Stimulated activated CD8-positive, alpha-beta memory T cell treated with anti-CD3 and anti-CD28 coated beads, Interleukin-4, amount 100 ng/mL, for 48 hours (primary cell): ENCODE data around the gene SH3GLB2.
"Not testable (repeated sequence)": the region's sequence is repeated elsewhere in the genome, so short reads cannot be mapped to it uniquely, and the experiment has no call there.

ENCODE experiments used
- DNase-seq: peaks from one replicate; pipeline ENCODE4 v3.0.0-alpha.2; 2020

The SH3GLB2 gene

DNA sequence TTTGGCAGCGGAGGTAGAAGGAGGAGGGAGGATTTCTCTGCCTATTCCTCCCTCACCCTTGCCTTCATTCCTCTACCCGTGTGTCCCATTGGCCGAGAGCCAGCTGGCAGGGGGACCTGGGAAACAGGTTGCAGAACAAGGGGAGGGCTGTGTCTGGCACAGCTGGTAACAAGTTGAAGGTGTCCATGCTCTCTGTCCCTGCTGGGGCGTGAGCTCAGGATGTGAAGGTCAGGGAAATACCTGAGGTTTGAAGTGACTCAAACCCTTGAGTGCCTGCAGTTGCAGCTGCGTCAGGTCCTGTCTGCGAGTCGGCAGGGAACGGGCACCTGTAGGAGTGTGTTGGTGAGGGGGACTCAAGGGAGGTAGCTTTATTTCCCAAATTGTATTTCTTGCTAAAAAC is 24.5 kb upstream of the SH3GLB2 start:
- DNase-seq = no peak

DNA sequence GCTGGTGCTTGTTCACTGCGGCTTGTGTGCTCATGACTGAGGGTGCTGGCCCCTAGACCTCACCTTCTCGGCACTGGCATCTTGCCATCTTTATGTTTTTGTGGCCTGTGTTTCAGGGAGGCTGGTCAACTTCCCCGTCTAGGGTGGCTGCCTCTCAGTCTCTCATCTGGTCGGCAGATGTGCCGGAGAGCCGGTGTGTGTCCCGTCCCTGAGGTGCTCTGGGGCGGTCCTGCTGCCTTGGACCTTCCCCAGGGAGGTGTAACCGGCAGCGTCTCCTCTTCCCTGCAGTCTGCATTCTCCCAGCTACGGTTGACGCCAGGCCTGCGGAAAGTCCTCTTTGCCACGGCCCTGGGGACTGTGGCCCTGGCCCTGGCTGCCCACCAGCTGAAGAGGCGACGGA is 13.9 kb upstream of the SH3GLB2 start:
- no peak for DNase-seq

DNA sequence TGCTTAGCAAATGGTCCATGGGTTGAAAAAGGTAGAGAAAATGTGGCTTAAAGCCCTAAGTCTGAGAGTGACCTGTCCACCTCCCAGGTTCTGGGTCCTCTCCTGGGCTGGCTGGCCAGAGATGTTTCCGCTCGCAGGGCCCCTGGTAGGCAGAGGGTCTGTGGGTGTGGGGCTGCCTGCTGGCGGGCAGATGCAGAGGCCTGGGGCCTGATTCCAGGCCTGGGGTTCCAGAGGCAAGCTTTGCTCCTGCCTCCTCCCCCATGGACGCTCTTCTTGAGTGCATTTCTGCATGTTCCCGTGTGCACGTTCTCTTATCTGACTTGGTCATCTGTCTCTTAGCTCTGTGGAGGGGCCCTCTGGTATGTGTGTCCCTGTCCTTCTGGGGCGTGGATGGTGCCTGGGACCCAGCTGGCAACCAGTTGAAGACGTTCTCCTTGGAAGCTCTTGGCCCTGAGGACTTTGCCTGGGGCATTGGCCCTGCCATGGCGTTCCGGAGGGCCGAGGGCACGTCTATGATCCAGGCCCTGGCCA is 12.0 kb upstream of the SH3GLB2 start:
- DNase-seq = no peak

DNA sequence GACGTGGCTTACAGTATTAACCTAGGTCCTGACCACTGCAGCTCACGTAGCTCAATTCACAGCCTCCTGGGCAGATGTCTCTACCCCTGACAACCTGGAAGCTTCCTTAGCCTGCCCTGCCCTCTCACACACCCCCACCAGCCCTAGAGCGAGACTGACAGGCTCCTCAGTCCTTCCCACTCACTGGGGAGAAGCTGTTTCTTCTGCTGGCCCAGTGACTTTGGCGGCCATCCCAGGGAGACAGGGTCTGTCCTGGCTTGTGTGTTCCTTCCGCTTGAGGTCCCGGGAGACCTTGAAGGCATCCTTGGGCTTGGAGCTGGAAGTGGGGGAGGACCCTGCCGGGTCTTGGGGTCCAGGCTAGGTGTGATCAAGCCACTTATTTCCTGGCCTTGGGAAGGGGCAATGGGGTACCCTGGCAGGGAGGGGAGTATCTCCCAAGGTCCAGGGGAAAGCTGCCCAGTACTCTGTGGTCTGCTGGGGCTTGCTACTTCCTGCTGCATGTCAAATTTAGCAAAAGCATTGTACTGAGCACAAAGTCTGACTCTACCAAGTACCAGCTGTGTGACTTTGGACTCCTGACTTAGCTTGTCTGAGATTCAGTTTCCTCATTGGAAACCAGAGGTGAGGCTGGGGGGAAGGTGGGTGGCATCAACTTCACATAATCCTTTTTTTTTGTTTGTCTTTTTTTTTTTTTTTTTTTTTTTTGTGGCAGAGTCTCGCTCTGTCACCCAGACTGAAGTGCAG is 10.2 kb upstream of the SH3GLB2 start:
- DNase-seq = no peak

DNA sequence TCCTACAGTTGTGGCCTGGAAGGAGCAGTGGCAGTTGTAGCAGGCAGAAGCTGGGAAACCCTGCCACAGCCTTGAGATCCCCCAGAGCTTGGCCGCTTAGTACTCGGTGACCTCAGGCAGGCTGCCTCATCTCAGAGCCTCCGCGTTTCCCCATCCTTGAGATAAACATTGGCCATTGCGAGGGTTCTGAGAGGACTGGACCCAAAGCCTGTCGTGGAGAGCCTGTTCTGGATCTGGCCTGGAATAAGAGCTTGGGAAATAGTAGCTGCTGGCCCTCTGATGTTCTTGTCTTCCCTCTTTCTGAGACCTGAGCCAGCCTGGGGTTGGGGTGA is 9.6 kb upstream of the SH3GLB2 start:
- no peak for DNase-seq

DNA sequence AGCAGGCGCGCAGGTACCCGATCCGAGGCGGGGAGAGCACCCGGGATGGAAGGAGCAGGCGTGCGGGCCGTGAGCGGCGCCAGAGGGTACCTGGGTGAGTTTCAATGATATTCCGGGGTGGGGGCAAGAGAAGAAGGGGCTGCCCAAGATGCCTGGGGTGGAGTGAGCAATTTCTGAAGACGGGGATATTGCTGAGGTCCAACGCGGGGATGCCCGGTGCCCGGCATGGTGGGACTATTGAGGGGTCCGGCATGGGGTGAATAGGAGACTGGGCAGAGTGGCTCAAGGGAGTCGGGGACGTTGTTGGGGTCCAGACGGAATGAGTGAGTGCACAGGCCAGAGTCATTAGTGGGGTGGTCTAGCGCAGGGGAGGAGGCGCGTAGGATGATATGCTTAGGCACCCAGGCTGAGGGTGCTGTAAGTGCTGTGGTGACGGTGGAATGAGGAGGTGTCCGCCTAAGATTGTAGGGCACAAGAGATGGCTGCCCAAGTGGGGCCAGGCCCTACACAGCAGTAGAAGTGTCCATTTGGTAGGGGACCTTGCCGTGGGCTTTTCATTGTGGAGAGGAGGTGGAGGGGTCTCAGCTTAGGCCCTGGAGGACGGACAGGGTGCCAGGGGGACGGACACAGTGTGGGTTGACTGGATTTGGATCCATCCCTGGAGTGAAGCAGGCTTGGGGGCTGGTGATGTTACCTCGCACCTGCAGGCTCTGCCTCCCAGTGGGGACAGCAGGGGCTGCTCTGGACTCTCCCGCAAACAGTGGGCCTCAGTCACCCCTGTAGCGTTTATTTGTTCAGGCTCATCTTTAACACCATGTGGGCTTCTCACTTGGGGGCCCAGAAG is 9.0 kb upstream of the SH3GLB2 start:
- no peak for DNase-seq

DNA sequence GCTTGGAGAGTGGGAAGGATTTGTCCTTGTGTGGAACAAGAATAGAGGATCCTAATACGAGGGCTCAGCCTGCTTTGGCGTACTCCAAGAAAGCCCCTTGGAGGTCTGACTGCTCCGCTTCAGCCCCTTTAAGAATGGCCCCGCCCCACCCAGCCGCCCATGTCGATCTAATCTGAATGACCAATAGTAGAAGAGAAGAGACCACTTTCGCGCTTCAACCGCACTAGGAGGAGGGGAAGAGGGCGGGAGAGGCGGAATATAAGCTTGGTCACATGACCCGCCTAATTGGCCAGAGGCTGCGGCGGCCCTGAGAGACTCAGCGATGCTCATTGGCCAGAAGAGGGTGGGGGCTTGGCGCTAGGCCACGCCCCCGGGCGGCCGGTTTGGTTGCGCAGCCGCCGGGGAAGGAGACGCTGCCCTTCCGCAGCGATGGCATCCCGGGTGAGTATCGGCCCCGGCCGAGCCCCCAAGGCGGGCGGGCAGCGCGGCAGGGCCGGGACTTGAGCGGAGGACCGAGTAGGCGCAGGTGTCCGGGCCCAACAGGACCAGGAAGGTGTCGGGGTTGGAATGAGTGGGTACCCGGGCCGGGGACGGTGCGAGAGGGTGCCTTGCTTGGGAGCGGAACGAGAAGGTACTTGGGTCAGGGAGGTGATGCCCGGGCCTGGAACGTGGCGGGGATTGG is 8.3 kb upstream of the SH3GLB2 start, which contains the start of gene MIGA2:
MIGA2 (plus strand) TSS at position 386 of the 682 bp plus-strand sequence. CDS start 3,969 bp downstream, outside the sequence.
- DNase-seq = peak; percentile 95

DNA sequence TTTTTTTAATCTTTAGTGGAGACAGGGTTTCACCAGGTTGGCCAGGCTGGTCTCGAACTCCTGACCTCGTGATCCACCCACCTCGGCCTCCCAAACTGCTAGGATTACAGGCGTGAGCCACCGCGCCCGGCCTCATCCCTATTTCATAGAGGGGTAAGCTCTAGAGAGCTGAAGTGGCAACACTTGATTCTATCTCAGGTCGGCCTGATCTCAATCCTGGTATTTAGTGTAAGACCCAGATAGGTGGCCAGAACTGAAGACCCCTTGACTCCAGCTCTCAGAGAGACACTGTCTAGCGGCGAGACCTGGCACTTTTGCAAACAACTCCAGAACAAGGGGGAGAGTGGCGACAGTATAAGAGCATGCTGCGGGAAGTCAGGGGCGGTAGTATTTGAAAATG is 7.7 kb upstream of the SH3GLB2 start:
- DNase-seq = not testable (repeated sequence)

DNA sequence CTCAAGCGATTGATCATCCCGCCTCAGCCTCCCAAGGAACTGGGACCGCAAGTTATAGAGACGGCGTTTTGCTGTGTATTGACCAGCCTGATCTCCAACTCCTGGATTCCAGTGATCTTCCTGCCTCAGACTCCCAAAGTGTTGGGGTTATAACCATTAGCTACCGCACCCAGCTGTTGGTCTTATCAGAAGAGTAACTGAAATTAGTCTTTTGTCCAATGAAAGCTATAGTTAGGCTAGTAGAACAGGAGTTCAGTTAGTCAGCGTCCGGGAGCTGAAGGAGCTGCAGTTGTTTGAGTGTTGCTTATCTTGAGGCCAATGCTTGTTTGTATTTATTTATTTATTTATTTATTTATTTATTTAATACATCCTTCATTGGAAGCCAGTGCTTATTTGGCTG is 5.1 kb upstream of the SH3GLB2 start:
- DNase-seq = no peak

DNA sequence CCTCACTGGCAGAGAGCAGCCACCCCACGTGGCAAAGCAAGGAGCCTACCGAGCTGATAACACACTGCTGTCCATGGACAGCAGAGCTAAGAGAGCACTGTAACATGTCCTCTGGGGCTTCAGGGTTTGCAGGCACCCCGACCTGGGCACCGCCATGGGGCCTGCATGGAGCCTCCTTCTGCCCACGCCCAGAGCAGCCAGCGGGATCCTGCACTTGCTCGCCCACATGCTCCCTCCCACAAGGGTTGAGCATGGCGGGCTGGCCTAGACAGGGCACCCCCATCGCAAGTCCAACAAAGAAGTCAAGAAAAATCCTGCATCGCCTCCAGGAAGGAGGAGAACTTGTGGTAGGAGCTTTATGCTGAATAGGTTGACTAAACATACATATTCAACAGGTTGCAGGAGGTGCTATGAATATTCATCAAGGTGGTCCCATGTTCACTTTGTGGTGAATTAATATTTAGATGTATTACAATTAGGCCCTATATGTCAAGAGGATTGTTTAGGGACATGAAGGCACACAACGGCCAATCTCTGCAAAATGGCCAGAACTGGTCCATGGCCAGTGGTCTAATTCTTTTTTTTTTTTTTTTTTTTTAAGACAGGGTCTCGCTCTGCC is 4.5 kb upstream of the SH3GLB2 start:
- no peak for DNase-seq

DNA sequence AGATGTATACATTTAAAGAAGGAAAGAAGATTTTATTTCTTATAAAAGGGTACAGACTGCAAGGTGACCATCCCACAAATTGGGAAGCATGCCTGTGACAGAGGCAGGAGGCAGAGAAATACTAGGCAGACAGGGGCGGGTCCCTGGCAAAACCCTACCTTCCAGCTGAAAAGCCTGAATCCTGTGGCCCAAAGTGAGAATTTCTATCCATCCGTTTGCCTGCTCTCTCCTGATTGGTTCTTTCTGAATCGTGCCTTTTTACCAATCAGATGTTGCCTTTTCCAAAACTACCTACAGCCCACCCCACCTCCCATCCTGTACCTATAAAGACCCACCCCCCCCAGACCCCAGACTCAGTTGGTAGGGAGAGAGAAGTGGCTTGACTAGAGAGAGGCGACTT is 3.4 kb upstream of the SH3GLB2 start:
- DNase-seq = no peak

DNA sequence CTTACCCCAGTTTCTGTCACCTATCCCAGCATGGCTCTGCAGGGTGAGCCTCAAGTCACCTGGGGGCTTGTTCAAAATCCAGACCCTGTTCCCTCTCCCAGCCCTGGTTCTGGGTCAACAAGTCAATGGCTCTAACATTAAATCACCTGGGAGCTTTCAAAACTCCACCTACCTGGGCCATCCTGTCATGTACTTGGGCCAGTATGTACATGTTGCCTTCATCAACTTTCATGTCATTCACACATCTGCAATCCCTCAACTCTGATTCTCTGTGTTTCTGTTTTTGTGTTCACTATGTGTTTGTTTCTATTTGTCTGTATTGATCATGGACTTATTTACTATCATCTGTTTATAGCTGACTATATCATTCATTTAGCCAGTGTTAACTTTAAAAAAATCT is 2.1 kb upstream of the SH3GLB2 start:
- DNase-seq = no peak

DNA sequence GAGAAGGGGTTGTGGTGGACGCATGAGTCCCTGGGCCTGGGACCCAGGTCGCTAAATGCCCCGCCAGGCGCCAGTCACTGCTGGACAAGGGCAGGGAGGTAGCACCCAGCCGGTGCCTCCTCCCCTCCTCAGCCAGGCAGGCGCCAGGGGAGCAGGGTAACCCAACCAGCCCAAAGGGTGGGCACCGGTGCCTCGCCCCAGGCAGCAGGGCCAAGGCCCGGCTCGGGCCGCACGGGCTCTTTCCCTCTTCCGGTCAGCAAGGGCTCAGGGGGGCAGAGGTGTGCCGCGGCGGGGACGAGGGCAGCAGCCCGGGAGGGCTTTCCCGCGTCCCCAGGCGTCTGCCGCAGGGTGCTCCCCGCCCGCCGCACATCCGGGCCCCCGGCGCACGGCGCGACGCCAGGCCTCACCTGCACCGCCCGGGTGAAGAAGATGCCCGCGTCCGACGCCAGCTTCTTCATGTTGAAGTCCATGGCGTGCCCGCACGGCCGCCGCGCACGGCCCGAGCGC is 393 bp downstream of the SH3GLB2 start:
- no peak for DNase-seq

DNA sequence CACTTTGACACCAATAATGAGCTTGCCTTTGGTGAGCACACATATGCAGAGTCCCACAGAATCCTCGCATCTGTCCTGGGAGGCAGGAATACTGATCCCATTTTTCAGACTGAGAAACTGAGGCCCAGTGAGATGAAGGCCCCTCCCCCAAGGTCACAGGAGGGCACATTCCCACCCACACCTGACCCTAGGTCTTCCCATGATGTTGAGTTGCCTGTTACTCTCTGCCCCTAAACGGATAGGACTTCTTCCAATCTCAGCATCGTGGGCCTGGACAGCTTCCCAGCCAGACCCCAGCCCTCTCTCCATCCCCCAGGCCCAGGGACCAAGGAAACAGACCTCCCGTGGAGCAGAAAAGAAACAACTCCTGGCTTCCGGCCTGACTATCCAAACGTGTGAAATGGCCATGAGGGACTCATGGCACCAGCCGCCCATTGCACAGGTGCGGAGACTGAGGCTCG is 877 bp downstream of the SH3GLB2 start:
- DNase-seq = no peak

DNA sequence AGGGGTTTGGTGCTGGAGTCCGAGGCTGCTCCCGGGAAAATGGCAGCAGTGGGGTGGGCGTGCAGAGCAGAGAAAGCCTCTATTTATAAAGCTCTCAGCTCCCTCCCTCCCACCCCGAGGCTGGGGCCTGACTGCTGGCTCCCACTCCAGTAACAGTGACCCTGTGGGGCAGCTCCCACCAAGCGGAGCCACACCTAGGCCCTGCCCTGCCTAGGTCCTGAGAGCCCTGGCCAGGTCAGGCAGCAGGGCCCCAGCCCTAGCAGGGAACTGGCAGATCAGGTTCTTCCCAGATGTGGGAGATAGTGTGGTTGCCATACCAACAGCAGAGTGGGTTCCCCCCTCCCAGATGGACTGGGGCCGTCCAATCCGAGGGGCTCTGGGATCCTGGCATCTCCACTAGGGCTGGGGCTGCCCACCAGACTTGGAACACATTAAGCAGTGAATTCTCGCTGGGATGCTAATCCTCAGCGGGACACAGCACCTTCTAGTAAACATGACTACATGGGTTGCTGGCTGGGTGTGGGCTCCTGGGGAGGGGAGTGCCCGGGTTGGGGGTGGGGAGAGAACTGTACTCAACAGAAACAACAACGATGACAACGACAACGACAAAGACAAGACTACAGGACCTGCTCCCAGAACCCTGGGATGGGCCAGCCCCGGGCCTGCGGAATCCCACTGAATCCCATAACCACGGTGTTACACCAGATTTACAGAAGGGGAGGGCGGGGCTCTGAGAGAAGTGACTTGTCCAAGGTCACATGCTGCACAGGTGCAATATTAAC is 1.5 kb downstream of the SH3GLB2 start:
- DNase-seq = no peak

DNA sequence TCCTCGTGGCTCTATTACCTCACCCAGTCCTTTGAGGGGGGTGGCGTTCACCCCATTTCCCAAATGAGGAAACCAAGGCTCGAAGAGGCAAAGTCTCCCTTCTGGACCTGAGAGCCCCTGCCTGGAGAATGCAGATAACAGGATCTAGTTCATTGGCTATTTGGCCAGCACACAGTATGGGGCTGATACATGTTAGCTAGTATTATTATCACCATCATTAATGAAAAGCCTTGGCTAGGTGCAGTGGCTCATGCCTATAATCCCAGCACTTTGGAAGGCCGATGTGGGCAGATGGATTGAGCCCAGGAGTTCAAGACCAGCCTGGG is 4.3 kb downstream of the SH3GLB2 start:
- DNase-seq = no peak

DNA sequence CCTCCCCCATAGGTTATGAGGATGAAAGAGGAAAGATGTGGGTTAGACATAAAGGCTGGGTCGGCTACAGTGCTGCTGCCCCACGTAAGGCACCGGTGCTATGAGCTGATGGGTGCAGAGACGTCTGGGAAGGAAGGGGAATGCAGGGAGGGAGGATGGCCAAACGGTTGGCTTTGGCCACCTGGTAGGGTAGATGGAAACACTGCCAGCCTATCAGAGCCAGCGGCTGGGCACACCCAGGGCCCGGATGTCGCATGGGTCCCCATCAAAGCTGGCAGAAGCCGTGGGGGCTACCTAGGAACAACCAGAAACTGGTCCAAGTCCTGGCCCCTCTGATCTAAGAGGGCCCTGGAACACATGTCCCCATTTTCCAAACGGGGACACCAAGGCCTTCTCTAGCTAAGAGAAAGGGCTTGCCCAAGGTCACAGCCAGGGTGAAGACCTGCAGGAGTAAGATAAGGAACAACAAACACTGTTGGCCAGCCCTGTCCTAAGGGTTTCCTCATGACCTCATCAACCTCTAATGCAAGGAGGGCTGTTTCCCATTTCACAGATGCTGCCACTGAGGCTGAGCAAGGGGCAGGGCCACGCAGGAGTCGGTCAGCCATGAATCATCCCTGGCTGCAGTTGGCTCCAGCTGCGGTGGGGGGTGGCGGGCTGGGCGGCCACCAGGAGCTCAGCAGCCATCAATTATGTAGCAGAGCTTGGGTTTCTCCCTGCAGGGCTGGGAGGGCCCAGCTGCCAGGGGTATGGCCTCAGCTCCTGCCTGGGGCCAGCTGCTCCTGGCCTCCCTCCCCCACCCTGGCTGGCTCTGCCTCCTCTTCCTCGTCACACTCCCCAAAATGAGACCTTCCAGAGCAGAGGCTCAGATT is 4.9 kb downstream of the SH3GLB2 start:
- no peak for DNase-seq

DNA sequence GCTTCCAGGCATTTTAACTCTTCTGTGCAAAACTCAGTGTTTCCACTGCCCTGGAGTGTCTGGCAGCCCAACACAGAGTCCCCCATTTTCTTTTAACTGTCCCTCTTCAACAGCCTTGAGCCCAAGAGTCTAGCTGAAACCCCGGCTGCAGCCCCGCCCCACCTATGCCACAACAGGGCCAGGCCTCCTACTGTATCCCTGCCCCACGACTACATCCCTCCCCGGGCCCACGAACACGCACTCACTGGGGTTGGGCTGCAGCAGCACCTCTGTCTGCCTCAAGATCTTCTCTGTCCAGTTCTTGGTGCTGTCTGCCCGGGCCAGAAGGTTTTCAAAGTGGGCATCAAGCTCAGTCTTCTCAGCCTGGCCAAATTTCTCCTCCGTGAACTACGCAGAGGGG is 6.1 kb downstream of the SH3GLB2 start:
- no peak for DNase-seq

DNA sequence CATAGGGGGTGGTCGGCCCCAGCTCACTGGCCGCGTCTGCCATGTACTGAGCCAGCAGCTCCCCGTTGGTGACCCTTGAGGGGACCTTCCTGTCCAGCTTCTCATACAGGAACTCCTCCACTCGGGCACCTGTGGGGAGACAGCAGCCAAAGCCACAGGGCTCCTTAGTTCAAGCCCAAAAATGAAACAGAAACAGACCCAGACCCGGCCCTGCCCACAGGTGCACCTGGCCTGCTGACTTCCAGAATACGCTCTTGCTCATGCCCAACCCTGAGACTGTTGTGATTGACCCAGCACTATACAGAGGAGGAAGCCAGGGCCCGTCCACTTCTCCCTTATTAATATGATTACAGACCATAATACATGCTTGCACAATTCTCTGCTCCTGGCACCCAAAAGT is 7.0 kb downstream of the SH3GLB2 start:
- no peak for DNase-seq

DNA sequence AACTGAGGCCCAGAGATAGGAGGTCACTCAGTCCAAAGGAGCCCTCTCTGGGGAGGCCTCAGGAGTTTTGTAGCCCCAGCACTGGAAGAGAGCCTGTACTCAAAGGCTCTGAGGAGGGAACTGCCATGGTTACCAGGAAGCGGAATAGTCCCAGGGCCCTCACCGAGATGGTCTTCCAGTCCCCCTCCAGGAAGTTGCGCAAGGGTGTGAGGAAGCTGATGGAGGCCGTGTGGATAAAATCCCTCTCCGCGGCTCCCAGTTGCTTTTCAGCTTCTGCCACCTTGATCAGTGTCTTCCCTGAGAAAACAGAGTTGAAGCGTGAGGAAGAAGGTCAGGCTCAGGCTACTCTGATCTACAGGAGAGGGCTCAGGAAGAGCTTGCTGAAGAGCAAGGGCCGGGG is 13.5 kb downstream of the SH3GLB2 start:
- DNase-seq = no peak

DNA sequence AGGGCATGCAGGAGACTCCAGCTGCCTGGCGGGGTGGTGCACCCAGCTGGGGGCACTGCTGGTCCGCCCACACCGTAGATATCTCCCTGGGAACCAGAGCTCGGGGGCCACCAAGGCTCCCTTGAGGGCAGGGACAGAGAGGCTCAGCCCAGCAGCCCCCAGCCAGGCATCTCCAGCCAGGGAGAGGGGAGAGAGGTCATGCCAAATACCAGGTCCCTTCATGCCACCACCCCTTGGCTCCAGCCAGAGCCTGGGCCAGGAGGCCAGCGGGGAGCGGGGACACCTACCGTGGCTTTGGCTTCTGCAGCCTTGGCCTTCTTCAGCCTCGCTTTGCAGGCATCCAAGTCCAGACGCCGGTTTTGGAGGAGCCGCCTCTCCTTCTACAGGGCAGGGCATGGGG is 14.0 kb downstream of the SH3GLB2 start:
- no peak for DNase-seq
